WTC11 (cell line): ENCODE results near the gene GSTP1. TPM values are rescaled to one million over a fixed set of nuclear protein-coding genes. Genes with fewer than 3 reads are reported as not detected.
"Not testable (repeated sequence)": the region's sequence is repeated elsewhere in the genome, so short reads cannot be mapped to it uniquely, and the experiment has no call there.

ENCODE experiments used
- ATAC-seq: fragments of 200-7000 bp; cut with Tn5 transposase; 2 replicates; pipeline ENCODE4 v1.10.0; 2021; ENCODE audit warnings: mild to moderate bottlenecking, moderate library complexity
- CTCF ChIA-PET: fragments of 300-600 bp; sonication (Branson Sonifier 250); formaldehyde crosslinking; loops from one replicate; lab custom pipeline; 2021; ENCODE audit warnings: antibody characterized with exemption; lab: Charles Lee
- POLR2A ChIA-PET: fragments of 350-600 bp; sonication (Branson Sonifier 250); formaldehyde crosslinking; loops from one replicate; lab custom pipeline; 2021; ENCODE audit warnings: antibody characterized with exemption; lab: Charles Lee
- DNase-seq: peaks from one replicate; pipeline ENCODE4 v3.0.0; 2021; ENCODE audit warnings: low spot score
- H3K27ac Mint-ChIP-seq: 2 replicates; pipeline ENCODE4 v1.8.0; 2021; ENCODE audit warnings: mixed read lengths
- H3K27me3 Mint-ChIP-seq: 2 replicates; pipeline ENCODE4 v1.8.0; 2021; ENCODE audit warnings: low read depth, mild to moderate bottlenecking, moderate library complexity, mixed read lengths
- H3K36me3 Mint-ChIP-seq: 2 replicates; pipeline ENCODE4 v1.8.0; 2021; ENCODE audit warnings: mixed read lengths
- H3K4me1 Mint-ChIP-seq: 2 replicates; pipeline ENCODE4 v1.8.0; 2022; ENCODE audit warnings: mixed read lengths
- H3K4me3 Mint-ChIP-seq: 2 replicates; pipeline ENCODE4 v1.8.0; 2021; ENCODE audit warnings: mild to moderate bottlenecking, moderate library complexity, mixed read lengths
- H3K9me3 Mint-ChIP-seq: 2 replicates; pipeline ENCODE4 v1.8.0; 2021; ENCODE audit warnings: mixed read lengths
- ATF2 ChIP-seq: sonication (generic); formaldehyde crosslinking; IDR thresholded peaks from 2 replicates; pipeline ENCODE4 v1.8.1; 2022; ENCODE audit warnings: low read depth, missing genetic modification reagents, borderline replicate concordance
- ATF3 ChIP-seq: sonication (generic); formaldehyde crosslinking; conservative IDR thresholded peaks from 2 replicates; pipeline ENCODE4 v1.8.1; 2022; ENCODE audit warnings: mild to moderate bottlenecking, missing genetic modification reagents
- E2F1 ChIP-seq: sonication (generic); formaldehyde crosslinking; IDR thresholded peaks from 2 replicates; pipeline ENCODE4 v1.8.0; 2022; ENCODE audit warnings: mild to moderate bottlenecking, missing genetic modification reagents
- EMX1 ChIP-seq: fragments of 250-450 bp; sonication (Bioruptor Pico); IDR thresholded peaks from 2 replicates; pipeline ENCODE4 v1.8.0; 2021; ENCODE audit warnings: mild to moderate bottlenecking
- HMGA2 ChIP-seq: fragments of 250-450 bp; sonication (Bioruptor Pico); IDR thresholded peaks from 2 replicates; pipeline ENCODE4 v1.4.0; 2021; ENCODE audit warnings: mild to moderate bottlenecking, moderate library complexity
- HMGXB4 ChIP-seq: sonication (generic); formaldehyde crosslinking; IDR thresholded peaks from 2 replicates; pipeline ENCODE4 v1.8.1; 2023; ENCODE audit warnings: mild to moderate bottlenecking, moderate library complexity, missing genetic modification reagents
- JAZF1 ChIP-seq: fragments of 250-450 bp; sonication (Bioruptor Pico); IDR thresholded peaks from 2 replicates; pipeline ENCODE4 v1.9.0; 2021; ENCODE audit warnings: moderate library complexity, mild to moderate bottlenecking, inconsistent platforms
- MLX ChIP-seq: sonication (generic); formaldehyde crosslinking; IDR thresholded peaks from 2 replicates; pipeline ENCODE4 v1.8.1; 2023; ENCODE audit warnings: mild to moderate bottlenecking, missing genetic modification reagents, moderate library complexity
- MYBL2 ChIP-seq: sonication (generic); formaldehyde crosslinking; IDR thresholded peaks from 2 replicates; pipeline ENCODE4 v1.8.1; 2023; ENCODE audit warnings: mild to moderate bottlenecking, moderate library complexity, missing genetic modification reagents
- NR2C2 ChIP-seq: sonication (generic); formaldehyde crosslinking; IDR thresholded peaks from 2 replicates; pipeline ENCODE4 v1.8.0; 2022; ENCODE audit warnings: mild to moderate bottlenecking, missing genetic modification reagents
- RORB ChIP-seq: fragments of 250-450 bp; sonication (Bioruptor Pico); IDR thresholded peaks from 2 replicates; pipeline ENCODE4 v1.9.0; 2021; ENCODE audit warnings: mild to moderate bottlenecking
- SP1 ChIP-seq: sonication (generic); formaldehyde crosslinking; conservative IDR thresholded peaks from 2 replicates; pipeline ENCODE4 v1.8.1; 2022; ENCODE audit warnings: missing genetic modification reagents
- TEAD1 ChIP-seq: sonication (generic); formaldehyde crosslinking; IDR thresholded peaks from 2 replicates; pipeline ENCODE4 v1.8.0; 2022; ENCODE audit warnings: mild to moderate bottlenecking, missing genetic modification reagents
- TEAD4 ChIP-seq: sonication (generic); formaldehyde crosslinking; IDR thresholded peaks from 2 replicates; pipeline ENCODE4 v1.8.0; 2022; ENCODE audit warnings: mild to moderate bottlenecking, missing genetic modification reagents
- USF2 ChIP-seq: sonication (generic); formaldehyde crosslinking; IDR thresholded peaks from 2 replicates; pipeline ENCODE4 v1.8.1; 2023; ENCODE audit warnings: mild to moderate bottlenecking, missing genetic modification reagents, moderate library complexity
- ZMAT4 ChIP-seq: fragments of 250-450 bp; sonication (Bioruptor Pico); IDR thresholded peaks from 2 replicates; pipeline ENCODE4 v1.9.0; 2021; ENCODE audit warnings: mild to moderate bottlenecking
- ZNF121 ChIP-seq: sonication (generic); formaldehyde crosslinking; IDR thresholded peaks from 2 replicates; pipeline ENCODE4 v1.8.0; 2023; ENCODE audit warnings: missing genetic modification reagents
- ZNF219 ChIP-seq: sonication (generic); formaldehyde crosslinking; IDR thresholded peaks from 2 replicates; pipeline ENCODE4 v1.8.0; 2023; ENCODE audit warnings: missing genetic modification reagents, mild to moderate bottlenecking, borderline replicate concordance
- ZNF232 ChIP-seq: sonication (generic); formaldehyde crosslinking; IDR thresholded peaks from 2 replicates; pipeline ENCODE4 v1.8.0; 2022; ENCODE audit warnings: mild to moderate bottlenecking, missing genetic modification reagents
- ZNF263 ChIP-seq: sonication (generic); formaldehyde crosslinking; IDR thresholded peaks from 2 replicates; pipeline ENCODE4 v1.8.1; 2022; ENCODE audit warnings: low read depth, mild to moderate bottlenecking, moderate library complexity, missing genetic modification reagents
- ZNF396 ChIP-seq: fragments of 250-450 bp; sonication (Bioruptor Pico); IDR thresholded peaks from 2 replicates; pipeline ENCODE4 v1.8.0; 2021; ENCODE audit warnings: mild to moderate bottlenecking, moderate library complexity, borderline replicate concordance
- ZNF423 ChIP-seq: fragments of 250-450 bp; sonication (Bioruptor Pico); IDR thresholded peaks from 2 replicates; pipeline ENCODE4 v2.1.2; 2022; ENCODE audit warnings: mild to moderate bottlenecking, moderate library complexity
- ZNF671 ChIP-seq: fragments of 250-450 bp; sonication (Bioruptor Pico); IDR thresholded peaks from 2 replicates; pipeline ENCODE4 v1.8.0; 2021; ENCODE audit warnings: mild to moderate bottlenecking
- total RNA-seq: library from RNA; stranded (reverse); gene quantifications from 3 replicates; pipeline ENCODE4 v1.2.3, GENCODE V29; 2021

GSTP1 gene
- total RNA-seq, 1 experiment from 2014 or later, result 1,452 TPM

- Mint-ChIP-seq H3K9me3 (no peaks in the 10 kb centered on the region), H3K36me3 (peaks cover 36% of the 10 kb centered on the region)
- TF ChIP-seq ZNF232 (CRISPR knock-in tag) (no peak), ZMAT4 (CRISPR knock-in tag) (peak; percentile 62; the same call in 1 of the 2 replicates), RORB (CRISPR knock-in tag) (no peak), E2F1 (CRISPR knock-in tag) (no peak)
- TF ChIP-seq, all 79 proteins: peak for 1
- CTCF ChIA-PET, result interaction anchor here (1.2 kb wide), 1 partner anchor 27 kb away, joined by 4 read pairs; no protein-coding TSS in a partner anchor
- ATAC-seq (no peak), DNase-seq (no peak)
- Mint-ChIP-seq H3K4me3 (no peak overlapping the region), H3K27ac (peak overlapping the region; percentile 29; the same call in 1 of the 2 replicates), H3K27me3 (no peaks in the 10 kb centered on the region), H3K4me1 (peaks cover 28% of the 10 kb centered on the region)
- POLR2A ChIA-PET, result no interaction called here
Observed at GRCh38 chr11:67586568-67587250, 3.1 kb downstream of the GSTP1 start.

GRCh38 chr11:67588136-67588503 lies 4.5 kb downstream of the GSTP1 start:
- TF ChIP-seq ZNF263 (CRISPR knock-in tag) (no peak), HMGA2 (no peak), EMX1 (CRISPR knock-in tag) (no peak), ATF3 (CRISPR knock-in tag) (no peak), ZNF671 (CRISPR knock-in tag) (no peak), USF2 (CRISPR knock-in tag) (no peak), NR2C2 (CRISPR knock-in tag) (no peak), TEAD1 (CRISPR knock-in tag) (no peak), ZNF423 (CRISPR knock-in tag) (no peak), MYBL2 (CRISPR knock-in tag) (no peak), ZNF219 (no peak), TEAD4 (CRISPR knock-in tag) (no peak), SP1 (CRISPR knock-in tag) (no peak), MLX (CRISPR knock-in tag) (no peak), JAZF1 (no peak), ZNF396 (no peak), HMGXB4 (no peak), ATF2 (CRISPR knock-in tag) (no peak), ZNF121 (CRISPR knock-in tag) (no peak)
- Mint-ChIP-seq H3K9me3 (no peaks in the 10 kb centered on the region), H3K27me3 (no peaks in the 10 kb centered on the region), H3K4me1 (peaks cover 23% of the 10 kb centered on the region), H3K27ac (peak overlapping the region; percentile 60; the same call in 1 of the 2 replicates), H3K36me3 (peaks cover 36% of the 10 kb centered on the region), H3K4me3 (no peak overlapping the region)
- POLR2A ChIA-PET, result no interaction called here
- CTCF ChIA-PET, result no interaction called here
- no peak for ATAC-seq
- no peak for DNase-seq

GRCh38 chr11:67588899-67589415 lies 5.3 kb downstream of the GSTP1 start:
- H3K36me3 Mint-ChIP-seq, result peaks cover 36% of the 10 kb centered on the region
- H3K4me3 Mint-ChIP-seq, H3K27me3 Mint-ChIP-seq, CTCF ChIA-PET, H3K9me3 Mint-ChIP-seq, DNase-seq, POLR2A ChIA-PET, ATAC-seq: not testable (repeated sequence)
- H3K27ac Mint-ChIP-seq, result 0 out of 2 replicates have a peak overlapping the region, but pooled peaks have one; percentile 72
- H3K4me1 Mint-ChIP-seq, result peaks cover 26% of the 10 kb centered on the region
